A204.1 (cell line): ENCODE data around the gene KIF3A.

ENCODE experiments used
- FAIRE-seq: peaks from 2 replicates; lab custom pipeline; 2012; peaks lifted over from hg19 to GRCh38; lab: Jason Lieb, UNC

Gene KIF3A

DNA sequence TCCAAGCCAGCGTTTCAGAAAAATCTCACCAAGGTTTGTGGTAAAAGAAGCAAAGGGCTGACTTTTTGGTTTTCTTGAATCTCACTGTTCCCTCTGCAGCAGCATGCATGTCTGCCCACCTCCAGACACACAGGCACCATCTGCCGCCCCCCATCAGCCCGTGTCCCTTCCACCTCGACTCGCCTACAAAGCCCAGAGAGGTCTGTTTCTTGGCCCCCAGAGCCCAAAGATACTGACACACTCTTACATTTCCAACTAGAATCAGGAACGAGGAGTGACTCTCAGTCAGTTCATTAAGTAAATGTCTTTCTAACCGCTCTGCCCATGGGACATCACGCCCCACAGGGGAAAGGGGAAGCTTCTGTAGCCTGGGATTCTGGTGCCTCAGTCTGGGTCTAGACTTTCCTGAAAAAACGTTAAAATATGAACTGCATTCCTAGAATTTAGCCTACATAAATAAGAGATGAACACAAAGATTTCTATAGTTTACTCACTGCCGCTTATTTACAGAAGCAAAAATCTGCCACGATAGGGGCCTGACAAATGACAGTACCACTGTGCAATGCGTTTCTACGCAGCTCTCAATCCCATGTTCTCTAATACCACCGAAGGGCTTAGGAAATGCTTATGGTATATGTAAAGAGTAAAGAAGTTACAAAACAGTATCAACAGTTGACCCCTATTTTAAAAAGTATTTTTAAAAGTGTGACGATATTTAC, 59.5 kb downstream of the KIF3A start:
- FAIRE-seq: no peak

DNA sequence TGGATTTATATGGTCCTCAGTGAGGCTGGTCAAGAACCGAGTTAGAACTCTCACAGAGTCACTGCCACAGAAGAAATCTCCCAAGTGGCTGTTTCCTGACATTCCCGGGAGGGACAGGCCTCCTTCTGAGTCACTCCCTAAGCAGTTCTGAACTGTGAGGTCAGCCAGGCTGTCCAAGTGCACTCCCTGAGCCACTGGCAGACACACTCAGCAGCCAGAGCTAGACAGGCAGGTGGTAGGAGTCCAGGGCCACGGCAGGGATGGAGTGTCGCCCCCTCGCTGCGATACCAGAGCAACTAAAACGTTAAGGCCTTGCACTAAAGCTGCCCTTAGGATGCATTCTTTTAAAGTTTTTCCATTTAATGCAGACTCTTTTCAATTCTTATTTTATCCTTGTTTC, 60.2 kb downstream of the KIF3A start:
- no peak for FAIRE-seq

DNA sequence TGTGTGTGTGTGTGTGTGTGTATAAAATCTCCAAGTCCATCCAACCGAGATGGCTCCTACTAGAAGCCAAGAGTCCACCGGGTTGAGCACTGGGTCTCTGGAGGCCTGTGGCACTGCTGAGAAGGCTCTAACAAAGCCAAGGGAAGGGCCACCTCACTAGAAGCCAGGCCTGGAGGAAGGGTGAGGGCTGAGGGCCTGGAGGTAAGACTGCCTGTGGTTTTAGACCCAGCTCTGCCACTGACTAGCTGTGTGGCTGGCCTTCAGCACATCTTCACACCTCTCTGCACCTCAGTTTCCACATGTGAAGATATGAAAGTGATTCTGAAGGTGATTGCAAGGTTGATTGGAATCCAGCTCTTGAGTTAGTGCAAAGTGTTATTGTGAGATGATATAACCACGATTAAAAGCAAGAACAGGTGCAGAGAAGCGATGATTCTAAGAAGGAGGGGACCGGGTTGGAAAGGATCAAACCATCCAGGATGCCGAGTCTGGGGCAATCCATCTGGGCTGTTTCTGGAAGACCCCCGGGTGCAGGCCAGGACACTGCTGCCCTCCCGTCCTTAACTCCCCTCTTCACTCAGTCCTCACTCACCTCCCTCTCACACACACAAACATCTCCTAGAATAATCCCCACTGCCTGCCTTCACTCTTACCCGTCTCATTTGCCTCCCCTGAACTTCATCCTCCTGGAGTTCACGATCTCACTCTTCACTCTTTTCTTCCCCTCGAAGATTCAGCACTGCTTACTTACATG, 61.2 kb downstream of the KIF3A start:
- FAIRE-seq: no peak

DNA sequence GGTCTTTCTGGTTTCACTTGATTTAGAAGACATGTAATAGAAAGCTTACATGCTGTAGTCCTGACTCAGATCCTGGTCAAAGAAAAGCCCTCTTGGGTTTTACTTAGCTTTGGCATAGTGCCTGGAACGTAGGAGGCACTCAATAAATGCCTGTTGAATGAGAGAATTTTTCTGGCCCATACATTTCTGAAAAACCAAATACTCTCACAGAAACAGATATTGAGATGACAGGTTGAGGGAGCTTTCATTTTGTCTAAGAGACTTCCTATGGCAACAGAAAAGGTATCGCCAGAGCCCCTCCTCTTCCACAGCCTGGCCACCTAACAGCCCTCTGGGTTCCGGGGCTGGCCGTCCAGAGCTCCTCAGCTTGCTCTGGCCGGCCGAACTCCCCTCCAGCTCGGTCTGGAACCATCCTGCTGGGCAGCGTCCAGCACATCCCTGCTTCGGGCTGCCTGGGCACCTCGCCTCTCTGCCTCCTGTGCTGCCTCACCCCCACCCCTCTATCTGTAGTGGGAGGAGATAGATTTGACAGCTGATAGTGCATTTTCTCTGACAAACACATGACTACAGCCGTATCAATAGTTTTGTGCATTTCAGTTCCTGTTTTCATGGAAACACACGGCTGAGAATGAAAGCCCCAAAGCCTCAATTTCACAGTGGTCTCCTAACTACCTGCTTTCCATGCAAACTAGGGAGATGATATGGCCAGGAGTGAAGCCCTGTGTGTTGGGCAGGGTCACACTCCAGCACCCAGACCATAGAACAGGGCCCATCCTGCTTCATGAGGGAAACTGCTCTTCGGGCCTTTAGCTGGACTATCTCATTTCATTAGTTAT, 62.5 kb downstream of the KIF3A start:
- no peak for FAIRE-seq

DNA sequence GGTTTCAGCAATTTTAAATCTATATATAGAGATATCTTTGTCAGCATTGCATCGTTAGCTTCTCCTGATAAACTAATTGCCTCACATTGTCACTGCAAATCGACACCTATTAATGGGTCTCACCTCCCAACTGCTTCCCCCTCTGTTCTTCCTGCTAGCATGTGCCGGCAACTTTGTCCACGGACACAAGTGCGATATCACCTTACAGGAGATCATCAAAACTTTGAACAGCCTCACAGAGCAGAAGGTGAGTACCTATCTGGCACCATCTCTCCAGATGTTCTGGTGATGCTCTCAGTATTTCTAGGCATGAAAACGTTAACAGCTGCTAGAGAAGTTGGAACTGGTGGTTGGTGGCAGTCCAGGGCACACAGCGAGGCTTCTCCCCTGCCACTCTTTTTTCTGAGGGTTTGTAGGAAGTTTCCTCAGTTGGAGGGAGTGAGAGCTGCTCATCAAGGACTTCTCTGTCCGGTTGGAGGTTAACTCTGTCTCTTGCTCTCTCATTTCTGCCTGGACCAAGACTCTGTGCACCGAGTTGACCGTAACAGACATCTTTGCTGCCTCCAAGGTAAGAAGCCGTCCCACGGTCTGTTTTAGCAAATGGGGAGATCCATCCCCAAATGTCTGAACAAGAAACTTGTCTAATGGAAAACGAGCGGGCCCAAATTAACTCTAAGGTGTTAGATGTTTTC, 63.3 kb downstream of the KIF3A start, which contains the start of gene IL4:
Gene IL4, plus strand, starts transcription at position 51 of the 692 bp plus-strand sequence. Its CDS starts 62 bp downstream, at position 113.
- FAIRE-seq: no peak

DNA sequence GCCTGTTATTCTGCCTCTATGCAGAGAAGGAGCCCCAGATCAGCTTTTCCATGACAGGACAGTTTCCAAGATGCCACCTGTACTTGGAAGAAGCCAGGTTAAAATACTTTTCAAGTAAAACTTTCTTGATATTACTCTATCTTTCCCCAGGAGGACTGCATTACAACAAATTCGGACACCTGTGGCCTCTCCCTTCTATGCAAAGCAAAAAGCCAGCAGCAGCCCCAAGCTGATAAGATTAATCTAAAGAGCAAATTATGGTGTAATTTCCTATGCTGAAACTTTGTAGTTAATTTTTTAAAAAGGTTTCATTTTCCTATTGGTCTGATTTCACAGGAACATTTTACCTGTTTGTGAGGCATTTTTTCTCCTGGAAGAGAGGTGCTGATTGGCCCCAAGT, 63.9 kb downstream of the KIF3A start:
- FAIRE-seq: no peak

DNA sequence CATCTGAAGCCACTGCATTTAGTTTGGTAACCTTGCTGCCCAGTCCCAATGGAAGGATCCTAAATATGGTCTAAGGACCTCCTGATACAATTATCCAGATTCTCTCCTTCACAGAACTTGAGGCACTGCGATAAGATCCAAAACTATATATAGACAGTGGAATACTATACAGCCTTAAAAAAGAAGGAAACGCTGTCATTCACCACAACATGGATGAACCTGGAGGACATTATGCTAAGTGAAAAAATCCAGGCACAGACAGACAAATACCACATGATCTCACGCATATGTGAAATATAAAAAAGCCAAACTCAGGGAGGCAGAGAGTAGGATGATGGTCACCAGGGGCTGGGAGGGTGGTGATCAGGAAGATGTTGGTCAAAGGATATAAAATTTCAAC, 66.3 kb downstream of the KIF3A start:
- no peak for FAIRE-seq

DNA sequence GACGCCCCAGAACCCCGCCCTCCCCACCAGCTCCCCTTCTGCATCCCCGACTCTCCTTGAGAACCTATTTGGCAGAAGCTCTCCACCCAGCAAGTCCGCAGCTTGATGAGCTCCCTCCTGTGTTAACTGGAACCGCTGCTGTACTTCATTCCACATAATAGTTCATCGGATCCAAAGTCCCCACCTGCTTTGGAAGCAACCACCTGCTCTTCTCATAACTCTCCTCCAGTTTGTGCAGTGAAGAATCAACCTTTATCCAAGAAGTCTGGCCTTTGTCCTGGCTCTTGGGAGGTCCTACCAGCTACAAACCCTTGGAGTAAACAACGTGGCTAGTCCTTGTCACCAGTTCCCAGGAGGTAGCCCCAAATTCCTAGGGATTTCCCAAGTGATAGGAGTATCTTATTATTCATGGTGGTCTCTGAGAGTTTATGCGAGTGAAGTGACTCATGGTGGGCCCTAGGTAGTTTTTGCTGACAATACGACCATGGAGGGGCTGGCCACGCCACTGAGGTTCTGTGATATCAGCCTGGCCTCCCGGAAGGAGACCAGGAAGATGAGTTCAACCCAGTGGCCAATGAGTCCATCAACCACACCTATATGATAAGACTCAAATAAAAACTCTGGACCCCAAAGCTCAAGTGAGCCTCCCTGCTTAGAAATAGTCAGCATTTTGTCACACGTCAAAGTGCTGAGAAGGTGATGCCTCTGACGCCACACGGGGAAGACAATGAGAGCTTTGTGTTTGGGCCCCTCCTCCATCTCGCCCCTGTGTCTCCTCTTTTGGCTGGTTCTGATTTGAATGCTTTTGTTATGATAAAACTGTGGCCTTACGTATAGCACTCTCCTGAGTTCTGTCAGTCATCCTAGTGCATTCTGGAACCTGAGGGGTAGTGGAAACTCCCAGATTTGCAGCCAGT, 67.1 kb downstream of the KIF3A start:
- FAIRE-seq: no peak

DNA sequence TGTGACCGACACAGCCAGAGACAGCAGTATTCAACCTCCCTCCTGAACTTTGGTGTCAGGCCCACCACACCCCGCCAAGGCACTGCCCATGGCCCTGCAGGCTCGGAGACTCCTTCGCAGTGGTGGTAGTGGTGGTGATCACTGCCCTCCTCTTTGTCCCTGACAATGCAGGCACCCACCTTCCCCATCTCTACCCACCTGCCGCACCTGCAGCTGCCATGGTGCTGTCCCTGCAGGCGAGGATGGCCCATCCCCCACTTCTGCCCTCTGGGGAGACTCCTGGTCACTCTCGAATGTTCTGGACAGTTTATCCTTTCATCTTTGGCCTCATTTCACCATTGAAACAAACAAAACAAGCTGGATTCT, 67.9 kb downstream of the KIF3A start:
- no peak for FAIRE-seq

DNA sequence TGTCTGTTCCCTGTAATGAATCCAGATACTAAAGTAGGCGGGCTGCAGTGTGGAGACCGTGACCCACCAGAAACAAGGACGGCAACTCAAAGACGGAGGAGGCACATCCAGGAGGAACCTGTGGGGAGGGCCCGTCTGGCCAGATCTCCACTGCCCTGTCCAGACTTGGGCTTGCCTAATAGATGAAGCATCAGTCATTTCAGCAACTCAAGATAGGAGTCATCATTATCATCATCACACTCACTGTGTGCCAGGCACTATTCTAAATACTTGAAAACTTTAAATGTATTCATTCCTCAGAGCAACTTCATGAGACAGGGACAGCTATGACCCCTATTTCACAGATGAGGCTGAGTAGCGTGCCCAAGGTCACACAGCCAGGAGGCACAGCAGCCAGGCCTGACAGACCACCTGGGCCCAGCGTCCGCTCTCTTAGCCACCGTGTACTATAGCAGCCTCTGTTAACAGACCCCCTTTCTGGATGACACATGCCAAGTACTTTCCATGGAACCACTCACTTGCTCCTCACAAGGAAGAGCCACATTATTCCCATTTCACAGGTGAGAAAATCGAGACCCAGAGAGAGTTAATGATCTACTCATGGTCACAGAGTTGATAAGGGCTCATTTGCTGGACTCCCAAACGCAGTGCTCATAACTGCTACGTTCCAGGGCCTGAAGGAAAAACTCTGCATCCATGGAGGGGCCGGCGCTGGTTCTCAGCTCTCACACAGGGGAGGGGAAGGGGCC, 68.5 kb downstream of the KIF3A start:
- FAIRE-seq: no peak

DNA sequence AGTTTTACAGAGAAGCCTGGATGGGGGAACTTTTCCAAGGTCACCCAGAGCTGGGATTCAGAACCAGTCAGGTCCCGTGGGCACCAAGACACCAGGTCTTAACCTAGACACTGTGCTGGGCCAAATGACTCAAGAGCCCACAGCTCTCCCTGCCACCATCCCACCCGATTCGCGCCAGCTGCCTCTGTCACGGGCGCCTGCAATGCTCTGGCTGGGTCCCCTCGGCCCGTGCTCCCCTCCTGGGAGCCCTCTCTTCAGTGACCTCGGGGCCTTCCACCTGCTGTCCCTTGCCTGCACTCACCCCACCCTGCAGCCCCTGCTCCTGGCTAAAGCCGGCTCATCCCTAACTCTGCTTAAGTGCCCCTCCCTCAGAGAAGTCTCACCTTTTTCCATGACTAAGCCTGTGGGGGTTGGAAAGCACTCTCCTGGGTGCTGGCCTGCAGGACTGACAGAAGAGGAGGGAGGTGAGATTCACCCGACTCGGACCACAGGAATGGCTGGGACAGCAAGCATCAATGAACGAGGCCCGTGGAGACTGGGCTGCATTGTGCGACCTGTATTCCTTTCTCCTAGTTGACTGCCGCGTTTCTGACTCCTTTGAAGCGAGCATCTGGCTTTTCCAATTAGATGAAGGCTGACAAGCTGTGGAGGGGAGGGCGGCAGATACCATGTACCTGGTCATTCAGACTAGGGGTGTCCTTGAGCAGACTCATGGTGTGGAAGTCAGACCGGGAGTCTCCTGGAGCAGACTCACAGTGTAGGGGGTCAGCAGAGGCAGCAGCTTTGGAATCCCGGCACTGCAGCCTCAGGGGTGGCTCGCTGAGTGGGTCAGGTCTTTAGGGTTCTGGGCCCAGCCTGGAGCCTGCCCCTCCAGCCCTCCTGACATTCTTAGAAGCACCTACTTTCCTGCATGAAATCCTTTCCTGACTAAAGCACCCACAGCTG, 69.3 kb downstream of the KIF3A start:
- no peak for FAIRE-seq

DNA sequence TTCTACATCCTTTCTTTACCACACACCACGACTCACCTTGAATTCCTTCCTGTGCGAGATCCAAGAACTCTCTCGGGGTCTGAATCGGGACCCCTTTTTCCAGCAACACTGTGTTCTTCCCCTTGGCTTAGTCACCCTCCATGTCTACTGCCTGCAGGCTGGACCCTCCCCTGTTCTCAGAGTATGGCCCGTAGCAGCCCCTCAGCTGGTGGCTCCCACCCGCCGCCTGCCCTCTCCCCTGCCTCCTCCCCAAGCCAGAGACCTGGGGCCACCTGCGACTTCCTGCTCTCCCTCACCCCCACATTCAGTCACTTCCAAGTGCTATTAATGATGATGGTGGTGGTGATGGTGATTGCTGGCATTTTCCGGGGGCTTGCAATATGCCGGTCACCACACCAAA, 70.0 kb downstream of the KIF3A start:
- no peak for FAIRE-seq

DNA sequence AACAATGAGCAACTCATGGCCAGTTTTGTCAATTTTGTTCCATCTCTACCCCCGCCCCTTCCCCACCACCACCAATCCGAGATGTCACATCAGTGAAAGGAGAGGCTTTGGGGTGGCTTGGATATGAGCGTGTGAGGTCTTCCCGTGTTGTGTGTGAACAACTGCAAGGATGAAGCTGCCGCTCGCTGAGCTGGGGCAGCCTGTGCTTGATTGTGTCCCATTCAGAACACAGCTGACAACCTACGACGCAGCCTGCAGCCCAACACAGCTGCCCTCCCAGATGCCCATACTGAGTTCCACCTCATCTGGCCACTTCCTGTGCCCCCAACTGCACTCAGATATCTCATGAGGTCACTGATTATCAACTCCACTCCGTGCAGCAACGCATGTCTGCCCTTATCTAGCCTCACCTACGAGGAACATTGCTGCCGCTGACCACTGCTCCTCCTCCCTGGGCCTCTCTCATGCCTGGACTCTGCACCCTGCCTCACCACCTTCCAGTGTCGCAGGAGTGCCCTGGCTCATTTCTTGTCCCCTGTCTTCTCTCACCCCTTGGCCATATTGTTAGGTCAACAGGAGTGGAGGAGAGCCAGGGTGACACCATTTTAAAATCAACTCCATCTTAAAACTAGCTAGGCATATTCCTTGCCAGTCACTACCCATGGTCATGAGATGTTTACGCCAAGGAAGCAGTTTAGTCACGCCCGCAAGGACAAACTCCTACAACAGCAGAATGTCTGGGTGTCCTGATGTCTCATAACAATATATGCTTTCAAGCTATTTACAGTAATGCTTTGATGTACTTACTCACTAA, 70.8 kb downstream of the KIF3A start:
- FAIRE-seq: no peak

DNA sequence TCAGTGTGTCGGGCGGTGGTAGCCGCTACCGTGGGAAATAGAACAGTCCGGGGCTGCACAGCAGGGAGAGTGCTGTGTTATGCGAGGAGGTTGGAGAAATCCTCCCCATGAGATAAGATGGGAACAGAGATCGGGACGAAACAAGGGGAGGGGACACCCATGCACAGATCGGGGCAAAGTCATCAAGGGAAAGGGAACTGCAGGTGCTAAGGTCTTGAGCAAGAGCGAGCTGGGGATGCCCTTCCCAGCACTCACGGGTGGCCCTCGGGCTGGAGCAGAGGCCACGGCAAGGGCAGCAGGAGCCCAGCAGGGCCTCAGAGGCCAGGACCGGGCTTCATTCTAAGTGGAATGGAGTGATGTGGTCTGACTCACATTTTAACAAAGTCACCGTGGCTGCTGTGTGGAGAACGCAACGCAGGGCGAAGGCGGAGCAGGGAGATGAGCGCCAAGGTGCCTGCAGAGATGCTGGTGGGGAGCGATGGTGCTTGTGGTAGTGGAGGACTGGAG, 71.7 kb downstream of the KIF3A start:
- no peak for FAIRE-seq

DNA sequence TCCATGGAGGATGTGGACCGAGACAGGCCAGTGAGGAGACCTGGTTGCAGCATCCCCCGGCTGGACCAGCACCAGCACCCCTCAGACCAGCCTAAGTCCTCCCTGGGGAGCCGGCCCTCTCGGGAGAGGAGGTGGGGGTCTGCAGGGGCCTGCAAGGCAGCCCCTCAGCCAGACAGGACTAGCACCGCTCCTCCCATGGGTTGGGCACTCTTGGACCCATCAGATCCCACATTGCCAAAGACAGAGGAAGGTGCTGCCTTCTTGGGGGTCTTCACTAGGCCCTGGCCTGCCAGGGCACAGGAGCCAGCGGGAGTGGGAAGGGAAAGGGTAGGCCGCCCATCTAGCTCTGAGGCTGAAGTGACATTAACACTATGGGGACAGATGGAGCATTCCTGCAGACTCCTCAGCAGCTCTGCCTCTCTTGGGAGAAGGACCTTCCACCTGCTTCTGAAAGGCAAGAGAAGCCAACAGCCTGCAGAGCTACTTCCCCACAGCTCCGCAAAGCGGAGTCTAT, 72.6 kb downstream of the KIF3A start:
- no peak for FAIRE-seq

DNA sequence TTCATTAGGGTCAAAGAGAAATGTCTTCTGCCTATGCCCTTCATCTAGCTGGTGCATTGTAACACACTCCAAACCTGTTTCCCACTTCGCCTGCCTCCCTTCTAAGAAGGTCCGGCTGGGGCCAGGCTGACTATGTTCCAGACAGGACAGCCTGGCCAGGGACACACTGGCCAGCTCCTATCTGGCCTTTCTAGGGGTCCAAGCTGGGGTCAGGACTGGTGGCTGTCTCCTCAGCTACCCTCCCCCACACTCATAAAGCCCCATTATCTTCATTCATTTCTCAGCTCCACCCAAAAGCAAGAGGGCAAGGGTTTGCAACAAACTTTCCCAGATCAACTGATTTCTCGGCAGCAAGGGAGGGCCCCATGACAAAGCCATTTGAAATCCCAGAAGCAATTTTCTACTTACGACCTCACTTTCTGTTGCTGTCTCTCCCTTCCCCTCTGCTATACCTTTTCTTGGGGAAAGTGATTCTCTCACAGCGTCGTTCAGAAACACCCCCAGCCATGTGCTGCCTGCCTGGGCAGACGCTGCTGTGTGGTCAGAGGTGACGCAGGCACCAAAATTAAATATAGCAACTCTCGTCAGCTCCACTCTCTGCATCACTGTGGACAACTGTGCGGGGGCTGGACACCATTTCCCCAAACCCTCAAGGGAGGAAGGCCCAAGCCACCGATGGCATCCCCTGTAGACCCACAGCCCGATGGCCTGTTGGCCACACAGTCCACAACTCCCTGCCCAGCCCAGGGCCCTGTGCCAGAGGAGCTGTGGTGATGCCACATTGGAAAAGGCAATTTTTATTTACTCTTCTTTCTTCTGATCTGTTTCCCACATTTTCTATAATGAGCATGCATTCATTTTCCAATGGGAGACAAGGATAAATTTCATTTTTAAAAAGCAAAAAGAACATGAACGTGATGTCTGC, 73.3 kb downstream of the KIF3A start:
- no peak for FAIRE-seq
